Keratinocyte (primary cell): ENCODE results near the gene PIGP. TPM values are rescaled to one million over a fixed set of nuclear protein-coding genes. Genes with fewer than 3 reads are reported as not detected.

Experiments
- DNase-seq: peaks from one replicate; pipeline ENCODE4 v3.0.0-alpha.2; 2011; ENCODE audit warnings: low read depth, missing footprints, low spot score
- FAIRE-seq: peaks from 2 replicates; lab custom pipeline; 2011; peaks lifted over from hg19 to GRCh38; lab: Jason Lieb, UNC
- H2AFZ ChIP-seq: 2 replicates; pipeline ENCODE4 v1.6.0; 2012; ENCODE audit warnings: low read length, control low read depth, inconsistent platforms; ENCODE audit not compliant: control insufficient read depth
- H3K27ac ChIP-seq: 2 replicates; pipeline ENCODE4 v1.5.1; 2011; ENCODE audit warnings: low read length; ENCODE audit not compliant: control insufficient read depth, insufficient read depth
- H3K27me3 ChIP-seq: 3 replicates; pipeline ENCODE4 v1.6.0; 2011; ENCODE audit warnings: low read length; ENCODE audit not compliant: control insufficient read depth, insufficient read depth; ENCODE audit errors: extremely low read depth
- H3K36me3 ChIP-seq, 2 experiments: 2 replicates in 1 of 2; 3 replicates in 1 of 2; pipeline ENCODE4 v1.5.1; 2011; ENCODE audit warnings: low read length in 2 of 2, mild to moderate bottlenecking in 1 of 2; ENCODE audit not compliant: control insufficient read depth in 2 of 2, insufficient read depth in 2 of 2; ENCODE audit errors: extremely low read depth in 1 of 2
- H3K4me1 ChIP-seq: 3 replicates; pipeline ENCODE4 v1.5.1; 2011; ENCODE audit warnings: low read length; ENCODE audit not compliant: control insufficient read depth, insufficient read depth; ENCODE audit errors: extremely low read depth
- H3K4me2 ChIP-seq: 3 replicates; pipeline ENCODE4 v1.6.0; 2011; ENCODE audit warnings: low read depth, low read length; ENCODE audit not compliant: control insufficient read depth, insufficient read depth; ENCODE audit errors: extremely low read depth
- H3K4me3 ChIP-seq, 3 experiments: fragments of 200-600 bp in 1 of 3; sonication (generic) in 1 of 3; 2 replicates in 2 of 3; 3 replicates in 1 of 3; pipeline ENCODE4 v1.5.1; 2011 to 2016; ENCODE audit warnings: low read length in 3 of 3, mild to moderate bottlenecking in 3 of 3, control low read depth in 2 of 3, inconsistent platforms in 1 of 3, low read depth in 1 of 3, mixed read lengths in 1 of 3, mixed run types in 1 of 3, moderate library complexity in 1 of 3; ENCODE audit not compliant: control insufficient read depth in 2 of 3, insufficient read depth in 2 of 3; ENCODE audit errors: extremely low read depth in 1 of 3
- H3K79me2 ChIP-seq: 2 replicates; pipeline ENCODE4 v1.6.0; 2012; ENCODE audit warnings: low read length; ENCODE audit not compliant: control insufficient read depth, insufficient read depth
- H3K9ac ChIP-seq: 3 replicates; pipeline ENCODE4 v1.6.0; 2011; ENCODE audit warnings: low read length; ENCODE audit not compliant: control insufficient read depth, insufficient read depth; ENCODE audit errors: extremely low read depth
- H3K9me1 ChIP-seq: 3 replicates; pipeline ENCODE4 v1.6.0; 2011; ENCODE audit warnings: low read length; ENCODE audit not compliant: control insufficient read depth, insufficient read depth; ENCODE audit errors: extremely low read depth
- H3K9me3 ChIP-seq: 2 replicates; pipeline ENCODE4 v1.5.1; 2012; ENCODE audit warnings: low read depth, low read length; ENCODE audit not compliant: control insufficient read depth
- H4K20me1 ChIP-seq: 3 replicates; pipeline ENCODE4 v1.6.0; 2011; ENCODE audit warnings: low read length; ENCODE audit not compliant: control insufficient read depth, insufficient read depth; ENCODE audit errors: extremely low read depth
- EZH2 ChIP-seq: IDR thresholded peaks from one replicate; pipeline ENCODE4 v1.6.1; 2012; ENCODE audit warnings: inconsistent platforms, mild to moderate bottlenecking, low read length, moderate library complexity
- dilution Hi-C: fragments of 300-500 bp; cut with MboI; formaldehyde crosslinking; loops from one replicate; pipeline ENCODE4 v1.7.0; 2020; ENCODE audit warnings: low sequenced_read_pairs; ENCODE audit not compliant: extremely low pct_ligation_motif_present
- polyA plus RNA-seq, 5 experiments: library from polyadenylated mRNA; depleted of rRNA in 3 of 5; stranded (reverse) in 3 of 5; stranded (forward) in 1 of 5; unstranded in 1 of 5; fragments of >200 nt; gene quantifications; 1 replicate in 1 of 5; 2 replicates in 3 of 5; 3 replicates in 1 of 5; pipeline versions ENCODE4 v1.2.1 to v1.2.3, GENCODE V29; 2011 to 2012; ENCODE audit warnings: missing spikeins in 2 of 5, low read depth in 1 of 5, low replicate concordance in 1 of 5
- TF ChIP-seq, protein P1 (sequence below), 3 experiments: IDR thresholded peaks in 1 of 3; conservative IDR thresholded peaks in 1 of 3; optimal IDR thresholded peaks in 1 of 3; 2 replicates in 2 of 3; 3 replicates in 1 of 3; pipeline versions ENCODE3 to v1.5.1; 2011; ENCODE audit warnings: low read length in 3 of 3, mild to moderate bottlenecking in 3 of 3, moderate library complexity in 2 of 3, control low read depth in 1 of 3, inconsistent platforms in 1 of 3; ENCODE audit not compliant: insufficient read depth in 2 of 3; ENCODE audit errors: extremely low read depth in 1 of 3

The PIGP gene
- polyA plus RNA-seq, 1 donor (not counting 4 experiments of a cell fraction or from before 2014, with no cell fraction given): 31.8 TPM

DNA sequence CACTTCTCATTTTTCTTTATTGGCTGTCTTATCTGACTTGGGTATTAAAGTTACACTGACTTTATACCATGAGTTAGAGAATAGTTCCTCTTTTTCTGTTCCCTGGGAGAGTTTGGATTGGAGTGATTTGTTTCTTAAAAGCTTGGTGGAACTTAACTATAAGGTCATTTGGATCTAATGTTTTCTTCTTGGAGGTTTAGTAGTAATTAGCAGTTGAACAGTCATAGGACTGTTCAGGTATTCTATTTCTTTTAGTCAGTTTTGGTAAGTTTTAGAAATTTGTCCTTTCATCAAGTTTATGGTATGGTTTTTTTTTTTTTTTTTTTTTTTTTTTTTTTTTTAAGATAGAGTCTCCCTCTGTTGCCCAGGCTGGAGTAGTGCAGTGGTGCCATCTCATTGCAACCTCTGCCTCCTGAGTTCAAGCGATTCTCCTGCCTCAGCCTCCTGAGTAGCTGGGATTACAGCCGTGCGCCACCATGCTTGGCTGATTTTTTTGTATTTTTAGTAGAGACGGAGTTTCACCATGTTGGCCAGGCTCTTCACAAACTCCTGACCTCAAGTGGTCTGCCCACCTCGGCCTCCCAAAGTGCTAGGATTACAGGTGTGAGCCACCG lies 6.4 kb upstream of the PIGP start:
- Histone ChIP-seq H3K4me1 (peaks cover 4% of the 10 kb centered on the region), H3K79me2 (peaks cover 78% of the 10 kb centered on the region), H3K4me3 (no peak overlapping the region), H3K27me3 (no peaks in the 10 kb centered on the region), H3K4me2 (no peak overlapping the region), H3K9me3 (no peaks in the 10 kb centered on the region), H3K9me1 (no peaks in the 10 kb centered on the region), H3K27ac (no peak overlapping the region), H4K20me1 (no peaks in the 10 kb centered on the region), H3K9ac (no peak overlapping the region), H2AFZ (no peak overlapping the region), H3K36me3 (no peaks in the 10 kb centered on the region)
- no peak for TF ChIP-seq EZH2
- TF ChIP-seq, protein P1, sequence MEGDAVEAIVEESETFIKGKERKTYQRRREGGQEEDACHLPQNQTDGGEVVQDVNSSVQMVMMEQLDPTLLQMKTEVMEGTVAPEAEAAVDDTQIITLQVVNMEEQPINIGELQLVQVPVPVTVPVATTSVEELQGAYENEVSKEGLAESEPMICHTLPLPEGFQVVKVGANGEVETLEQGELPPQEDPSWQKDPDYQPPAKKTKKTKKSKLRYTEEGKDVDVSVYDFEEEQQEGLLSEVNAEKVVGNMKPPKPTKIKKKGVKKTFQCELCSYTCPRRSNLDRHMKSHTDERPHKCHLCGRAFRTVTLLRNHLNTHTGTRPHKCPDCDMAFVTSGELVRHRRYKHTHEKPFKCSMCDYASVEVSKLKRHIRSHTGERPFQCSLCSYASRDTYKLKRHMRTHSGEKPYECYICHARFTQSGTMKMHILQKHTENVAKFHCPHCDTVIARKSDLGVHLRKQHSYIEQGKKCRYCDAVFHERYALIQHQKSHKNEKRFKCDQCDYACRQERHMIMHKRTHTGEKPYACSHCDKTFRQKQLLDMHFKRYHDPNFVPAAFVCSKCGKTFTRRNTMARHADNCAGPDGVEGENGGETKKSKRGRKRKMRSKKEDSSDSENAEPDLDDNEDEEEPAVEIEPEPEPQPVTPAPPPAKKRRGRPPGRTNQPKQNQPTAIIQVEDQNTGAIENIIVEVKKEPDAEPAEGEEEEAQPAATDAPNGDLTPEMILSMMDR (optimal IDR thresholded peaks at IDR 0.05 in 1 of 3, IDR thresholded peaks at IDR 0.05 in 1 of 3, conservative IDR thresholded peaks at IDR 0.05 in 1 of 3; ENCODE audit: extremely low read depth in 1 of 3, insufficient read depth in 2 of 3, low read length in 3 of 3): peak in 1 of 3 experiments; percentile 17
- DNase-seq (no peak), FAIRE-seq (no peak)
- dilution Hi-C loops: no loop called here

DNA sequence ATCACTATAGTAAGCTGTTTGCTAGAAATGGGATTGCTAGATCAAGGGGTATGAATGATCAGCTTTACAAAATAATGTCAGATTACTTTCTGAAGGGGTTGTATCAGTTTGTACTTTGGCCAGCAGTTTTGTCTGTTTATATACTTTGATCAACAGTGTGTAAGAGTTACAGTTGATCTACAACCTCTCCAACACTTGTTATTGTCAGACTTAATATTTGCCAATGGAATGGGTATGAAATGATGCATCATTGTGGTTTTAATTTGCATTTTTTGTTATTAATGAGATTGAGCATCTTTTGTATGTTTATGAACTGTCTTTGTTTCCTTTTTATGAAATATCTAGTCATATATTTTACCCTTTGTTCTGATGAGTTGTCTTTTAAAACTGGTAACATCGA lies 4.5 kb upstream of the PIGP start:
- peaks cover 6% of the 10 kb centered on the region for H3K4me1 ChIP-seq
- TF ChIP-seq, protein P1 (optimal IDR thresholded peaks at IDR 0.05 in 1 of 3, IDR thresholded peaks at IDR 0.05 in 1 of 3, conservative IDR thresholded peaks at IDR 0.05 in 1 of 3; ENCODE audit: extremely low read depth in 1 of 3, insufficient read depth in 2 of 3, low read length in 3 of 3): no peak
- no peak for TF ChIP-seq EZH2
- H3K27me3 ChIP-seq: no peaks in the 10 kb centered on the region
- H3K9me1 ChIP-seq: no peaks in the 10 kb centered on the region
- H2AFZ ChIP-seq: no peak overlapping the region
- no peak overlapping the region for H3K4me3 ChIP-seq
- H3K4me2 ChIP-seq: no peak overlapping the region
- H3K9me3 ChIP-seq: no peaks in the 10 kb centered on the region
- FAIRE-seq (no peak), DNase-seq (no peak)
- H4K20me1 ChIP-seq: no peaks in the 10 kb centered on the region
- no peaks in the 10 kb centered on the region for H3K36me3 ChIP-seq
- H3K79me2 ChIP-seq: peaks cover 74% of the 10 kb centered on the region
- dilution Hi-C loops: no loop called here
- H3K9ac ChIP-seq: no peak overlapping the region
- no peak overlapping the region for H3K27ac ChIP-seq
